IMR-90 (cell line): ENCODE measurements around the gene ARMC6. TPM values are rescaled to one million over a fixed set of nuclear protein-coding genes. Genes with fewer than 3 reads are reported as not detected.

ENCODE experiments used
- ATAC-seq: fragments of 200-7000 bp; cut with Tn5 transposase; 2 replicates; pipeline ENCODE4 v1.9.1; 2020; ENCODE audit warnings: low read depth, mild to moderate bottlenecking, moderate library complexity
- BruUV-seq: library from RNA; stranded (reverse); fragments of 400-500 nt; replicated peaks from 2 replicates; lab custom pipeline; 2021; lab: Mats Ljungman, UMichigan
- CTCF ChIA-PET: fragments of 300-600 bp; formaldehyde crosslinking; extraction: SDS; loops from one replicate; lab custom pipeline; 2021; ENCODE audit warnings: antibody characterized with exemption; lab: Yijun Ruan, JAX
- POLR2A ChIA-PET: fragments of 300-600 bp; sonication (Branson Sonifier 250); formaldehyde crosslinking; loops from one replicate; lab custom pipeline; 2022; ENCODE audit warnings: antibody characterized with exemption; ENCODE audit not compliant: unreplicated experiment; lab: Charles Lee
- DNase-seq: peaks from one replicate; pipeline ENCODE4 v3.0.0; 2013
- H2AFZ ChIP-seq: replicated peaks from 2 replicates; pipeline ENCODE3; 2013; ENCODE audit warnings: low read length, mild to moderate bottlenecking; ENCODE audit not compliant: poor library complexity
- H2AK5ac ChIP-seq: 2 replicates; pipeline ENCODE4 v1.6.1; 2013; ENCODE audit warnings: low read depth, low read length, inconsistent platforms
- H2AK9ac ChIP-seq: replicated peaks from 2 replicates; pipeline ENCODE3; 2013; ENCODE audit warnings: mild to moderate bottlenecking, low read depth, low read length, moderate library complexity; ENCODE audit not compliant: poor library complexity
- H2BK120ac ChIP-seq: 2 replicates; pipeline ENCODE4 v1.6.1; 2013; ENCODE audit warnings: low read depth, low read length, inconsistent platforms
- H2BK15ac ChIP-seq: 3 replicates; pipeline ENCODE4 v1.6.1; 2013; ENCODE audit warnings: low read depth, low read length, inconsistent platforms
- H2BK20ac ChIP-seq: 2 replicates; pipeline ENCODE4 v1.6.1; 2013; ENCODE audit warnings: low read depth, mild to moderate bottlenecking, inconsistent platforms, low read length, moderate library complexity
- H2BK5ac ChIP-seq: 2 replicates; pipeline ENCODE4 v1.6.1; 2013; ENCODE audit warnings: mild to moderate bottlenecking, low read depth, low read length, inconsistent platforms; ENCODE audit not compliant: poor library complexity, severe bottlenecking
- H3K14ac ChIP-seq: replicated peaks from 2 replicates; pipeline ENCODE4 v1.6.1; 2013; ENCODE audit warnings: low read depth, low read length, inconsistent platforms
- H3K18ac ChIP-seq: 2 replicates; pipeline ENCODE4 v1.6.1; 2013; ENCODE audit warnings: low read depth, low read length, control low read depth
- H3K23ac ChIP-seq: 2 replicates; pipeline ENCODE4 v1.6.1; 2013; ENCODE audit warnings: low read depth, low read length, inconsistent platforms
- H3K27ac ChIP-seq: 2 replicates; pipeline ENCODE4 v1.5.1; 2013; ENCODE audit warnings: mild to moderate bottlenecking, control low read depth, low read length; ENCODE audit not compliant: insufficient read depth
- H3K27me3 ChIP-seq: 2 replicates; pipeline ENCODE4 v1.6.1; 2013; ENCODE audit warnings: low read length; ENCODE audit not compliant: control insufficient read depth, insufficient read depth
- H3K36me3 ChIP-seq: 2 replicates; pipeline ENCODE4 v1.6.1; 2013; ENCODE audit warnings: low read length, mixed read lengths; ENCODE audit not compliant: control insufficient read depth, insufficient read depth
- H3K4ac ChIP-seq: 2 replicates; pipeline ENCODE4 v1.6.1; 2013; ENCODE audit warnings: low read depth, low read length, inconsistent platforms
- H3K4me1 ChIP-seq: 2 replicates; pipeline ENCODE4 v1.6.1; 2013; ENCODE audit warnings: low read length, mixed read lengths; ENCODE audit not compliant: control insufficient read depth, insufficient read depth
- H3K4me2 ChIP-seq: 2 replicates; pipeline ENCODE4 v1.6.1; 2013; ENCODE audit warnings: low read depth, mild to moderate bottlenecking, control low read depth, low read length, moderate library complexity
- H3K4me3 ChIP-seq: 2 replicates; pipeline ENCODE4 v1.5.1; 2013; ENCODE audit warnings: low read depth, mild to moderate bottlenecking, control low read depth, low read length, moderate library complexity; ENCODE audit not compliant: insufficient read depth
- H3K56ac ChIP-seq: 2 replicates; pipeline ENCODE4 v1.6.1; 2013; ENCODE audit warnings: low read length, inconsistent platforms; ENCODE audit not compliant: insufficient read depth; ENCODE audit errors: extremely low read depth
- H3K79me1 ChIP-seq, 2 experiments: 2 replicates each; pipeline ENCODE4 v1.6.1; 2013; ENCODE audit warnings: low read length in 2 of 2, inconsistent platforms in 1 of 2, low read depth in 1 of 2
- H3K9ac ChIP-seq: 2 replicates; pipeline ENCODE4 v1.6.1; 2013; ENCODE audit warnings: low read depth, low read length, control low read depth
- H3K9me1 ChIP-seq: 2 replicates; pipeline ENCODE4 v1.6.1; 2013; ENCODE audit warnings: low read length, inconsistent platforms; ENCODE audit not compliant: insufficient read depth
- H3K9me3 ChIP-seq: 2 replicates; pipeline ENCODE4 v1.6.1; 2013; ENCODE audit warnings: low read length; ENCODE audit not compliant: control insufficient read depth, insufficient read depth
- H4K20me1 ChIP-seq: 2 replicates; pipeline ENCODE4 v1.6.1; 2013; ENCODE audit warnings: low read length, inconsistent platforms; ENCODE audit not compliant: insufficient read depth
- H4K5ac ChIP-seq: 2 replicates; pipeline ENCODE4 v1.6.1; 2013; ENCODE audit warnings: mild to moderate bottlenecking, low read depth, low read length, control low read depth
- H4K8ac ChIP-seq, 2 experiments: 2 replicates each; pipeline ENCODE4 v1.6.1; 2013; ENCODE audit warnings: low read depth in 2 of 2, low read length in 2 of 2, control low read depth in 1 of 2, inconsistent platforms in 1 of 2
- H4K91ac ChIP-seq: 2 replicates; pipeline ENCODE4 v1.6.1; 2013; ENCODE audit warnings: low read depth, low read length, inconsistent platforms; ENCODE audit not compliant: insufficient read depth
- BHLHE40 ChIP-seq: fragments of 150-350 bp; IDR thresholded peaks from 2 replicates; pipeline ENCODE4 v1.6.1; 2016; ENCODE audit warnings: mild to moderate bottlenecking, low read depth, low read length
- CEBPB ChIP-seq: IDR thresholded peaks from 2 replicates; pipeline ENCODE4 v1.6.1; 2012; ENCODE audit warnings: low read depth, low read length, improper control_type of control experiment
- CHD1 ChIP-seq: IDR thresholded peaks from 2 replicates; pipeline ENCODE4 v1.6.1; 2012; ENCODE audit warnings: low read depth, low read length, improper control_type of control experiment
- ELK1 ChIP-seq: fragments of 150-350 bp; IDR thresholded peaks from 2 replicates; pipeline ENCODE4 v1.6.1; 2016; ENCODE audit warnings: low read depth, mild to moderate bottlenecking, low read length, moderate library complexity, borderline replicate concordance
- FOS ChIP-seq: fragments of 150-350 bp; IDR thresholded peaks from 2 replicates; pipeline ENCODE4 v1.6.1; 2016; ENCODE audit warnings: low read depth, low read length
- MAFK ChIP-seq: IDR thresholded peaks from 2 replicates; pipeline ENCODE4 v1.6.1; 2012; ENCODE audit warnings: low read depth, low read length, improper control_type of control experiment
- MAZ ChIP-seq: IDR thresholded peaks from 2 replicates; pipeline ENCODE4 v1.6.1; 2012; ENCODE audit warnings: low read depth, mild to moderate bottlenecking, low read length, improper control_type of control experiment, moderate library complexity, borderline replicate concordance
- MXI1 ChIP-seq: IDR thresholded peaks from 2 replicates; pipeline ENCODE4 v1.6.1; 2012; ENCODE audit warnings: low read depth, mild to moderate bottlenecking, low read length, moderate library complexity, borderline replicate concordance
- NFE2L2 ChIP-seq: fragments of 150-350 bp; IDR thresholded peaks from 2 replicates; pipeline ENCODE4 v1.6.1; 2016; ENCODE audit warnings: low read depth, mild to moderate bottlenecking, low read length
- POLR2A ChIP-seq: IDR thresholded peaks from 2 replicates; pipeline ENCODE4 v1.6.1; 2012; ENCODE audit warnings: mild to moderate bottlenecking, low read depth, low read length
- RAD21 ChIP-seq: IDR thresholded peaks from 2 replicates; pipeline ENCODE4 v1.6.1; 2012; ENCODE audit warnings: low read length, improper control_type of control experiment
- RCOR1 ChIP-seq: IDR thresholded peaks from 2 replicates; pipeline ENCODE4 v1.6.1; 2012; ENCODE audit warnings: mild to moderate bottlenecking, low read length, improper control_type of control experiment; ENCODE audit not compliant: insufficient replicate concordance
- RFX5 ChIP-seq: IDR thresholded peaks from 2 replicates; pipeline ENCODE4 v1.8.0; 2012; ENCODE audit warnings: low read depth, mild to moderate bottlenecking, low read length, moderate library complexity
- SMC3 ChIP-seq: fragments of 150-350 bp; IDR thresholded peaks from 2 replicates; pipeline ENCODE4 v1.6.1; 2016; ENCODE audit warnings: low read depth, mild to moderate bottlenecking, antibody characterized with exemption, low read length, moderate library complexity
- USF2 ChIP-seq: fragments of 150-350 bp; IDR thresholded peaks from 2 replicates; pipeline ENCODE4 v1.6.1; 2017; ENCODE audit warnings: mild to moderate bottlenecking, antibody characterized with exemption, low read length, low read depth
- WGBS, 2 experiments: methylation state at CpG; one replicate each; pipeline versions ENCODE4 v1.1.5 to v1.1.7; 2013; ENCODE audit warnings: missing lambda C conversion rate in 2 of 2; ENCODE audit not compliant: insufficient read length in 1 of 2; ENCODE audit errors: extremely low coverage in 2 of 2; 5-methylcytosine and 5-hydroxymethylcytosine counted together
- dilution Hi-C: fragments of 300-500 bp; cut with HindIII; formaldehyde crosslinking; loops from one replicate; pipeline ENCODE4 v1.14.3; 2018; ENCODE audit warnings: low sequenced_read_pairs; ENCODE audit not compliant: unreplicated experiment
- in situ Hi-C: fragments of 300-500 bp; cut with MboI; formaldehyde crosslinking; loops from 3 replicates; pipeline ENCODE4 v1.14.3; 2019; ENCODE audit warnings: low sequenced_read_pairs, inconsistent platforms, mixed read lengths
- intact Hi-C: fragments of 100-400 bp; cut with micrococcal nuclease; formaldehyde crosslinking; loops from 2 replicates; pipeline ENCODE4 v1.10.0; 2022
- polyA plus RNA-seq, 3 experiments: library from polyadenylated mRNA; depleted of rRNA; stranded (reverse); fragments of >200 nt; gene quantifications; 2 replicates each; pipeline ENCODE4 v1.2.3, GENCODE V29; 2012; ENCODE audit warnings: low replicate concordance in 1 of 3
- total RNA-seq: library from RNA; depleted of rRNA; stranded (reverse); fragments of >200 nt; gene quantifications from 2 replicates; pipeline ENCODE4 v1.2.3, GENCODE V29; 2012

ARMC6 gene
- total and polyA plus RNA-seq, 2 of the 4 experiments (the other 2 are of a cell fraction): 41.5 to 52.7 TPM

GRCh38 chr19:19098703-19099632, 65.6 kb downstream of the ARMC6 start:
- intact Hi-C loops: no loop called here
- Histone ChIP-seq H2BK5ac (no peak overlapping the region), H3K56ac (no peak overlapping the region), H3K4ac (no peak overlapping the region), H2AK9ac (no peak overlapping the region), H2AFZ (no peak overlapping the region), H3K27me3 (no peaks in the 10 kb centered on the region), H3K4me3 (no peak overlapping the region), H4K91ac (no peak overlapping the region), H3K9ac (no peak overlapping the region), H2BK15ac (no peak overlapping the region), H3K4me2 (no peak overlapping the region), H4K8ac (no peak overlapping the region), H3K23ac (no peak overlapping the region), H3K9me3 (no peaks in the 10 kb centered on the region), H3K14ac (no peak overlapping the region), H3K4me1 (no peaks in the 10 kb centered on the region), H2BK120ac (no peak overlapping the region), H2AK5ac (no peak overlapping the region), H3K18ac (no peak overlapping the region), H4K20me1 (no peaks in the 10 kb centered on the region), H4K5ac (no peak overlapping the region), H3K79me1 (no peaks in the 10 kb centered on the region), H3K9me1 (no peaks in the 10 kb centered on the region; the same call in 1 of the 2 replicates), H3K27ac (no peak overlapping the region), H3K36me3 (peaks cover 6% of the 10 kb centered on the region), H2BK20ac (no peak overlapping the region)
- POLR2A ChIA-PET: interaction anchor here (0.6 kb wide), 1 partner anchor 20 kb away, joined by 3 read pairs; no protein-coding TSS in a partner anchor
- CTCF ChIA-PET: no interaction called here
- 83% methylated on average over 5 of the region's 18 CpGs; no CpG with 5 or more reads in 1 of the 2 experiments for WGBS, 2 experiments
- ATAC-seq (peak; percentile 37; the same call in 1 of the 2 replicates), DNase-seq (no peak)
- no TSS peak for BruUV-seq
- in situ Hi-C loops: no loop called here
- dilution Hi-C loops: no loop called here
- TF ChIP-seq BHLHE40: no peak
- no peak for TF ChIP-seq CHD1
- no peak for TF ChIP-seq RAD21
- TF ChIP-seq POLR2A: no peak
- no peak for TF ChIP-seq MAZ
- no peak for TF ChIP-seq RCOR1
- no peak for TF ChIP-seq RFX5
- TF ChIP-seq MXI1: no peak
- no peak for TF ChIP-seq CEBPB
- TF ChIP-seq FOS: no peak
- no peak for TF ChIP-seq NFE2L2
- TF ChIP-seq MAFK: no peak
- no peak for TF ChIP-seq SMC3
- no peak for TF ChIP-seq ELK1
- no peak for TF ChIP-seq USF2
